Adrenal gland (tissue), 12 donors: ENCODE measurements around the gene PBX3. TPM values are rescaled to one million over a fixed set of nuclear protein-coding genes. Genes with fewer than 3 reads are reported as not detected.

Experiments
- DNase-seq, 7 donors: peaks; one replicate each; pipeline ENCODE4 v3.0.0-alpha.2; 2019 to 2020
- H3K27ac ChIP-seq, 5 donors: fragments of 200-600 bp; sonication (generic) in 4 of 5; 1 replicate in 3 of 5; 2 replicates in 2 of 5; pipeline versions ENCODE4 v1.5.1 to v1.8.0; 2016 to 2020; ENCODE audit warnings: mild to moderate bottlenecking in 1 of 5
- H3K27me3 ChIP-seq: fragments of 200-600 bp; 2 replicates; pipeline ENCODE4 v1.8.0; 2021
- H3K36me3 ChIP-seq, 2 donors: fragments of 200-600 bp; replicated peaks in 1 of 2; 1 replicate in 1 of 2; 2 replicates in 1 of 2; pipeline versions ENCODE4 v1.5.1 to v1.8.0; 2018 to 2022
- H3K4me1 ChIP-seq, 2 donors: fragments of 200-600 bp; replicated peaks in 1 of 2; 1 replicate in 1 of 2; 2 replicates in 1 of 2; pipeline versions ENCODE4 v1.5.1 to v1.8.0; 2018 to 2021
- H3K4me3 ChIP-seq, 4 donors: fragments of 200-600 bp; sonication (generic) in 3 of 4; one replicate each; pipeline ENCODE4 v1.5.1; 2016 to 2018
- H3K9me3 ChIP-seq, 3 donors: fragments of 200-600 bp; sonication (generic) in 1 of 3; replicated peaks in 1 of 3; 1 replicate in 2 of 3; 2 replicates in 1 of 3; pipeline versions ENCODE4 v1.5.1 to v1.8.0; 2016 to 2021
- POLR2A ChIP-seq, 2 donors: fragments of 450-650 bp; IDR thresholded peaks; one replicate each; pipeline ENCODE4 v1.6.1; 2017; ENCODE audit warnings: antibody characterized with exemption in 2 of 2, mild to moderate bottlenecking in 2 of 2, moderate library complexity in 1 of 2
- WGBS, 4 donors: extraction: QIAGEN DNeasy Blood & Tissue Kit in 2 of 4; methylation state at CpG; one replicate each; pipeline versions ENCODE4 v1.1.5 to v1.1.7; 2013 to 2017; 5-methylcytosine and 5-hydroxymethylcytosine counted together
- intact Hi-C, 2 donors: fragments of 100-400 bp; cut with DNase I; formaldehyde crosslinking; loops; one replicate each; pipeline versions ENCODE4 v1.14.1 to v1.15.0; 2022 to 2023
- polyA plus RNA-seq, 3 donors: library from polyadenylated mRNA; stranded (reverse); fragments of 200-250 nt in 2 of 3; fragments of 350-450 nt in 1 of 3; fragmentation: Illumina TruSeq in 1 of 3; extraction: RNeasy Lipid Tissue Mini Kit (QIAGEN cat#74804) in 1 of 3; gene quantifications; one replicate each; pipeline ENCODE4 v1.2.3, GENCODE V29; 2013 to 2014
- total RNA-seq, 9 donors: library from RNA; depleted of rRNA in 4 of 9; stranded (reverse); fragments of >200 nt in 4 of 9; fragments of 120-200 nt in 1 of 9; fragmentation: NEBNext Ultra II Directional in 1 of 9; extraction: Animal tissue kit (Norgen Biotek cat#: 25700) in 1 of 9; gene quantifications; one replicate each; pipeline versions ENCODE4 v1.1.0 to v1.2.4, GENCODE V29; 2013 to 2023
- TF ChIP-seq, protein P1 (sequence below), 6 experiments: fragments of 450-650 bp in 4 of 6; fragments of 200-600 bp in 2 of 6; sonication (generic) in 1 of 6; IDR thresholded peaks; 1 replicate in 5 of 6; 2 replicates in 1 of 6; pipeline versions ENCODE4 v1.5.1 to v1.8.0; 2016 to 2021; ENCODE audit warnings: antibody characterized with exemption in 6 of 6, mild to moderate bottlenecking in 2 of 6, moderate library complexity in 1 of 6
- donor health status: healthy with polysubstance abuse.
- donor health status: Bipolar disorder and iron deficiency.
- donor health status: DM: yes; HTN: yes; CAD: no.
- donor health status: DM: no; HTN: no; CAD: no.
- donor health status: DM: no; HTN: no; CAD: no.
- donor health status: DM: yes; HTN: yes; CAD: no.

PBX3 gene
- total and polyA plus RNA-seq, 12 donors = 18.3 to 231 (median 133) TPM

- Histone ChIP-seq H3K4me3 (no peak overlapping the region), H3K27me3 (no peaks in the 10 kb centered on the region), H3K9me3 (no peaks in the 10 kb centered on the region), H3K27ac (no peak overlapping the region), H3K36me3 (no peaks in the 10 kb centered on the region), H3K4me1 (peaks cover 29 to 56% of the 10 kb centered on the region in 2 donors)
- 94 to 99% (median 96%) methylated on average over 3 of the region's 3 CpGs for WGBS, 4 donors
- TF ChIP-seq POLR2A (IDR thresholded peaks at IDR 0.05) = no peak
- TF ChIP-seq, protein P1, sequence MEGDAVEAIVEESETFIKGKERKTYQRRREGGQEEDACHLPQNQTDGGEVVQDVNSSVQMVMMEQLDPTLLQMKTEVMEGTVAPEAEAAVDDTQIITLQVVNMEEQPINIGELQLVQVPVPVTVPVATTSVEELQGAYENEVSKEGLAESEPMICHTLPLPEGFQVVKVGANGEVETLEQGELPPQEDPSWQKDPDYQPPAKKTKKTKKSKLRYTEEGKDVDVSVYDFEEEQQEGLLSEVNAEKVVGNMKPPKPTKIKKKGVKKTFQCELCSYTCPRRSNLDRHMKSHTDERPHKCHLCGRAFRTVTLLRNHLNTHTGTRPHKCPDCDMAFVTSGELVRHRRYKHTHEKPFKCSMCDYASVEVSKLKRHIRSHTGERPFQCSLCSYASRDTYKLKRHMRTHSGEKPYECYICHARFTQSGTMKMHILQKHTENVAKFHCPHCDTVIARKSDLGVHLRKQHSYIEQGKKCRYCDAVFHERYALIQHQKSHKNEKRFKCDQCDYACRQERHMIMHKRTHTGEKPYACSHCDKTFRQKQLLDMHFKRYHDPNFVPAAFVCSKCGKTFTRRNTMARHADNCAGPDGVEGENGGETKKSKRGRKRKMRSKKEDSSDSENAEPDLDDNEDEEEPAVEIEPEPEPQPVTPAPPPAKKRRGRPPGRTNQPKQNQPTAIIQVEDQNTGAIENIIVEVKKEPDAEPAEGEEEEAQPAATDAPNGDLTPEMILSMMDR (IDR thresholded peaks at IDR 0.05) = no peak
- intact Hi-C loops = loop anchor here in 1 of 2 donors (5.0 kb wide), 1 partner anchor 137 kb away; no protein-coding TSS in a partner anchor
- no peak for DNase-seq
These were observed 147.4 kb downstream of the PBX3 start for GRCh38 chr9:125894566-125894965.

DNA sequence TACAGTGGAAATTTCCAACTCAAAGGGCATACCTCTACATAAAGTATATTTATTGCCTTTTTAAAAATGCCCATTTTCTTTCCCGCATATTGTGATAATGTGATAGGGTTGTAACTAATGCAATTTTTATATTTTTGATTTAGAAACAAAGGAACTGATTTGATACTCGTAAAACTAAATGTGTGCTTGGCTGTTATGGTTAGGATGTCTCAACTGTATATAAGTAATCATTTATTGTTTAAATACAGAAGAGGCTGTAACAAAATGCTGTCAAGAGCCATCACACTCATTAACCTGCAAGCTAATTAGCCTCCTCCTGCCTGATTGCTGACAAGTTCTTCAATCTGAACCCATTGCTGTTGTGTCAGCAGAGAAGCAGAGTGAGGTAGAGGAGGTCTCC is 149.2 kb downstream of the PBX3 start:
- Histone ChIP-seq H3K27ac (no peak overlapping the region), H3K27me3 (no peaks in the 10 kb centered on the region), H3K9me3 (no peaks in the 10 kb centered on the region), H3K4me3 (no peak overlapping the region), H3K4me1 (peaks cover 16 to 41% of the 10 kb centered on the region in 2 donors), H3K36me3 (no peaks in the 10 kb centered on the region)
- TF ChIP-seq POLR2A (IDR thresholded peaks at IDR 0.05) = no peak
- TF ChIP-seq, protein P1 (IDR thresholded peaks at IDR 0.05) = no peak
- DNase-seq = no peak
- intact Hi-C loops = no loop called here
- WGBS, 4 donors = 90 to 96% (median 93%) methylated on average over 2 of the region's 2 CpGs

DNA sequence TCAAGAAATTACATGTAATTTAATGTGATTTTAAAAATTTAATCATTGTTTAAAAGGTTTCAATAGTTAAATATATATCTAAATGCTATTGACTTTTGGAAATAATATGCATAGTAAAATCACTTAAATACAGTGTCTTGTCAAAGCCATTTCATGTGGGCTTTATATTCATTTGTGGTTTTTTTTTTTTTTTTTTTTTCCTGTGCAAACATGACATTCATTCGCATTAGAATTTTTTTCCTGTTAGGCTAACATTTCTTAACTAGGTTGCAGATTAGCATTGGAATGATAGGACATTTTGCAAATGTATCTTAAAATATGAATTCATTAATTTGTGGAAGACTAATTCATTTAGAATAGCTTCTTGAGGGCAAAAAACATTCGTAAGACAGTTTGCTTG is 149.8 kb downstream of the PBX3 start:
- 88 to 97% (median 95%) methylated on average over 2 of the region's 2 CpGs for WGBS, 4 donors
- no peaks in the 10 kb centered on the region for H3K27me3 ChIP-seq

GRCh38 chr9:125897481-125897880 is 150.3 kb downstream of the PBX3 start:
- TF ChIP-seq, protein P1 (IDR thresholded peaks at IDR 0.05) = no peak
- TF ChIP-seq POLR2A (IDR thresholded peaks at IDR 0.05) = no peak
- DNase-seq = no peak
- Histone ChIP-seq H3K4me3 (no peak overlapping the region), H3K27ac (no peak overlapping the region), H3K4me1 (peaks cover 5 to 33% of the 10 kb centered on the region in 2 donors), H3K27me3 (no peaks in the 10 kb centered on the region), H3K9me3 (no peaks in the 10 kb centered on the region), H3K36me3 (no peaks in the 10 kb centered on the region)
- 96 to 100% (median 98%) methylated on average over 2 of the region's 2 CpGs for WGBS, 4 donors
- intact Hi-C loops = no loop called here

More for the DNA sequence above, 149.8 kb downstream of the PBX3 start:
- Histone ChIP-seq H3K4me1 (peaks cover 10 to 35% of the 10 kb centered on the region in 2 donors), H3K36me3 (no peaks in the 10 kb centered on the region), H3K9me3 (no peaks in the 10 kb centered on the region), H3K27ac (no peak overlapping the region), H3K4me3 (no peak overlapping the region)
- no peak for DNase-seq
- intact Hi-C loops = no loop called here
- no peak for TF ChIP-seq POLR2A (IDR thresholded peaks at IDR 0.05)
- TF ChIP-seq, protein P1 (IDR thresholded peaks at IDR 0.05) = no peak
